ENCODE data around the gene SETD7.

The SETD7 gene

GRCh38 chr4:139524062-139524631 lies 31.9 kb downstream of the SETD7 start:
- Histone ChIP-seq H3K27me3 (ENCODE audit: control insufficient read depth, insufficient read depth, low read length) (no peaks in the 10 kb centered on the region), H3K4me1 (no peaks in the 10 kb centered on the region), H3K9me3 (ENCODE audit: control insufficient read depth, low read length) (no peaks in the 10 kb centered on the region), H3K27ac (no peak overlapping the region), H3K79me2 (no peaks in the 10 kb centered on the region), H2AFZ (no peak overlapping the region), H3K4me3 (ENCODE audit: low read depth, low read length) (no peak overlapping the region), H3K9ac (no peak overlapping the region), H3K36me3 (ENCODE audit: control insufficient read depth, insufficient read depth, low read length) (no peaks in the 10 kb centered on the region), H3K4me2 (ENCODE audit: low read length) (no peak overlapping the region)
- no peak for TF ChIP-seq CTCF (IDR thresholded peaks at IDR 0.05)

GRCh38 chr4:139523076-139523475 lies 32.9 kb downstream of the SETD7 start:
- no peak overlapping the region for H2AFZ ChIP-seq
- H3K4me2 ChIP-seq (ENCODE audit: low read length): no peak overlapping the region
- H3K27ac ChIP-seq: no peak overlapping the region
- no peak for TF ChIP-seq CTCF (IDR thresholded peaks at IDR 0.05)
- no peaks in the 10 kb centered on the region for H3K9me3 ChIP-seq (ENCODE audit: control insufficient read depth, low read length)
- no peaks in the 10 kb centered on the region for H3K4me1 ChIP-seq
- H3K9ac ChIP-seq: no peak overlapping the region
- no peaks in the 10 kb centered on the region for H3K36me3 ChIP-seq (ENCODE audit: control insufficient read depth, insufficient read depth, low read length)
- H3K27me3 ChIP-seq (ENCODE audit: control insufficient read depth, insufficient read depth, low read length): no peaks in the 10 kb centered on the region
- H3K4me3 ChIP-seq (ENCODE audit: low read depth, low read length): no peak overlapping the region
- H3K79me2 ChIP-seq: no peaks in the 10 kb centered on the region

- Histone ChIP-seq H3K9me3 (ENCODE audit: control insufficient read depth, low read length) (no peaks in the 10 kb centered on the region), H3K9ac (no peak overlapping the region), H3K36me3 (ENCODE audit: control insufficient read depth, insufficient read depth, low read length) (no peaks in the 10 kb centered on the region), H3K4me1 (no peaks in the 10 kb centered on the region), H3K27ac (no peak overlapping the region), H3K27me3 (ENCODE audit: control insufficient read depth, insufficient read depth, low read length) (no peaks in the 10 kb centered on the region), H2AFZ (no peak overlapping the region), H3K79me2 (no peaks in the 10 kb centered on the region), H3K4me2 (ENCODE audit: low read length) (no peak overlapping the region), H3K4me3 (ENCODE audit: low read depth, low read length) (no peak overlapping the region)
- TF ChIP-seq CTCF (IDR thresholded peaks at IDR 0.05): no peak
These were observed 33.6 kb downstream of the SETD7 start for GRCh38 chr4:139522457-139522856.

- H3K4me2 ChIP-seq (ENCODE audit: low read length): no peak overlapping the region
- H3K79me2 ChIP-seq: no peaks in the 10 kb centered on the region
- H3K4me1 ChIP-seq: no peaks in the 10 kb centered on the region
- no peak overlapping the region for H2AFZ ChIP-seq
- TF ChIP-seq CTCF (IDR thresholded peaks at IDR 0.05): no peak
- no peaks in the 10 kb centered on the region for H3K9me3 ChIP-seq (ENCODE audit: control insufficient read depth, low read length)
- no peak overlapping the region for H3K9ac ChIP-seq
- no peak overlapping the region for H3K27ac ChIP-seq
- H3K4me3 ChIP-seq (ENCODE audit: low read depth, low read length): no peak overlapping the region
- no peaks in the 10 kb centered on the region for H3K27me3 ChIP-seq (ENCODE audit: control insufficient read depth, insufficient read depth, low read length)
- no peaks in the 10 kb centered on the region for H3K36me3 ChIP-seq (ENCODE audit: control insufficient read depth, insufficient read depth, low read length)
These were observed 34.1 kb downstream of the SETD7 start for GRCh38 chr4:139521754-139522401.

GRCh38 chr4:139515531-139515958 lies 40.5 kb downstream of the SETD7 start:
- Histone ChIP-seq H3K4me2 (ENCODE audit: low read length) (no peak overlapping the region), H2AFZ (no peak overlapping the region), H3K4me3 (ENCODE audit: low read depth, low read length) (no peak overlapping the region), H3K9ac (no peak overlapping the region), H3K27me3 (ENCODE audit: control insufficient read depth, insufficient read depth, low read length) (no peaks in the 10 kb centered on the region), H3K36me3 (ENCODE audit: control insufficient read depth, insufficient read depth, low read length) (no peaks in the 10 kb centered on the region), H3K9me3 (ENCODE audit: control insufficient read depth, low read length) (no peaks in the 10 kb centered on the region), H3K27ac (no peak overlapping the region), H3K79me2 (no peaks in the 10 kb centered on the region), H3K4me1 (no peaks in the 10 kb centered on the region)
- TF ChIP-seq CTCF (IDR thresholded peaks at IDR 0.05): no peak
